ENCODE data around the gene PCDH9.

Gene PCDH9

GRCh38 chr13:67158903-67159302, 71.2 kb downstream of the PCDH9 start:
- DNase-seq (ENCODE audit: low spot score): no peak

GRCh38 chr13:67156723-67157060, 73.4 kb downstream of the PCDH9 start:
- DNase-seq (ENCODE audit: low spot score): no peak

GRCh38 chr13:67155898-67156722, 74.0 kb downstream of the PCDH9 start:
- DNase-seq (ENCODE audit: low spot score): no peak

GRCh38 chr13:67152085-67152484, 78.1 kb downstream of the PCDH9 start:
- no peak for DNase-seq (ENCODE audit: low spot score)

GRCh38 chr13:67151652-67152051, 78.5 kb downstream of the PCDH9 start:
- no peak for DNase-seq (ENCODE audit: low spot score)

GRCh38 chr13:67150608-67151007, 79.5 kb downstream of the PCDH9 start:
- no peak for DNase-seq (ENCODE audit: low spot score)

- DNase-seq (ENCODE audit: low spot score): no peak
Measured at GRCh38 chr13:67148161-67148571, 82.0 kb downstream of the PCDH9 start.

- DNase-seq (ENCODE audit: low spot score): no peak
Measured at GRCh38 chr13:67147342-67148133, 82.6 kb downstream of the PCDH9 start.

GRCh38 chr13:67146523-67147130, 83.5 kb downstream of the PCDH9 start:
- DNase-seq (ENCODE audit: low spot score): no peak

- no peak for DNase-seq (ENCODE audit: low spot score)
Measured at GRCh38 chr13:67145950-67146349, 84.2 kb downstream of the PCDH9 start.

- no peak for DNase-seq (ENCODE audit: low spot score)
Measured at GRCh38 chr13:67143544-67144115, 86.5 kb downstream of the PCDH9 start.

GRCh38 chr13:67140006-67140405, 90.1 kb downstream of the PCDH9 start:
- DNase-seq (ENCODE audit: low spot score): no peak

- DNase-seq (ENCODE audit: low spot score): no peak
Measured at GRCh38 chr13:67139551-67139950, 90.6 kb downstream of the PCDH9 start.

- DNase-seq (ENCODE audit: low spot score): no peak
Measured at GRCh38 chr13:67138970-67139369, 91.2 kb downstream of the PCDH9 start.

GRCh38 chr13:67137044-67137735, 92.9 kb downstream of the PCDH9 start:
- DNase-seq (ENCODE audit: low spot score): no peak

GRCh38 chr13:67136157-67136556, 94.0 kb downstream of the PCDH9 start:
- DNase-seq (ENCODE audit: low spot score): no peak

GRCh38 chr13:67135356-67135755, 94.8 kb downstream of the PCDH9 start:
- no peak for DNase-seq (ENCODE audit: low spot score)

- no peak for DNase-seq (ENCODE audit: low spot score)
Measured at GRCh38 chr13:67134417-67135129, 95.6 kb downstream of the PCDH9 start.

- DNase-seq (ENCODE audit: low spot score): no peak
Measured at GRCh38 chr13:67133476-67133875, 96.7 kb downstream of the PCDH9 start.

- no peak for DNase-seq (ENCODE audit: low spot score)
Measured at GRCh38 chr13:67131393-67131792, 98.7 kb downstream of the PCDH9 start.

- no peak for DNase-seq (ENCODE audit: low spot score)
Measured at GRCh38 chr13:67130444-67130843, 99.7 kb downstream of the PCDH9 start.
